ENCODE data around the gene MYH9. TPM values are rescaled to one million over a fixed set of nuclear protein-coding genes. Genes with fewer than 3 reads are reported as not detected.
A peak's percentile ranks its signal among the peaks of the same experiment; 100 is the strongest.

The MYH9 gene
- total and polyA plus RNA-seq, 7 experiments from 2014 or later = 95.5 to 900 (median 661) TPM

GRCh38 chr22:36244522-36245391, 143.0 kb downstream of the MYH9 start:
- H3K4me1 ChIP-seq (ENCODE audit: control insufficient read depth in 2 of 2, insufficient read depth in 2 of 2, low read length in 2 of 2) = peaks cover 3 to 4% of the 10 kb centered on the region in 2 donors
- H3K27ac Mint-ChIP-seq = peak overlapping the region in 1 of 9 donors; percentile 17
- DNase-seq = peak in 1 of 9 donors; percentile 4
- H3K9me3 Mint-ChIP-seq = peaks cover 0 to 20% (median 8%) of the 10 kb centered on the region in 11 donors
- no peaks in the 10 kb centered on the region for H3K27me3 ChIP-seq (ENCODE audit: control insufficient read depth in 2 of 2, insufficient read depth in 2 of 2, low read length in 2 of 2)
- H3K27ac ChIP-seq (ENCODE audit: low read depth, low read length) = no peak overlapping the region
- peaks cover 0 to 10% (median 0%) of the 10 kb centered on the region in 5 donors for H3K27me3 Mint-ChIP-seq
- peaks cover 3 to 11% (median 5%) of the 10 kb centered on the region in 7 donors for H3K4me1 Mint-ChIP-seq
- no peak overlapping the region for H3K4me3 Mint-ChIP-seq
- intact Hi-C loops (cut with micrococcal nuclease) = no loop called here
- no peak overlapping the region for H3K4me3 ChIP-seq (ENCODE audit: low read length)
- POLR2A ChIA-PET = interaction anchor here (0.6 kb wide), 1 partner anchor 104 kb away, joined by 3 read pairs; no protein-coding TSS in a partner anchor
- no peak for ATAC-seq
- H3K9me3 ChIP-seq (ENCODE audit: control insufficient read depth in 2 of 3, low read length in 3 of 3) = no peaks in the 10 kb centered on the region
- H3K36me3 Mint-ChIP-seq = peaks cover 0 to 12% (median 5%) of the 10 kb centered on the region in 5 donors
- CTCF ChIA-PET = interaction anchor here (0.9 kb wide), 1 partner anchor 65 kb away, joined by 3 read pairs; no protein-coding TSS in a partner anchor
- no peaks in the 10 kb centered on the region for H3K36me3 ChIP-seq (ENCODE audit: control insufficient read depth in 2 of 3, insufficient read depth in 3 of 3, low read length in 3 of 3)

DNA sequence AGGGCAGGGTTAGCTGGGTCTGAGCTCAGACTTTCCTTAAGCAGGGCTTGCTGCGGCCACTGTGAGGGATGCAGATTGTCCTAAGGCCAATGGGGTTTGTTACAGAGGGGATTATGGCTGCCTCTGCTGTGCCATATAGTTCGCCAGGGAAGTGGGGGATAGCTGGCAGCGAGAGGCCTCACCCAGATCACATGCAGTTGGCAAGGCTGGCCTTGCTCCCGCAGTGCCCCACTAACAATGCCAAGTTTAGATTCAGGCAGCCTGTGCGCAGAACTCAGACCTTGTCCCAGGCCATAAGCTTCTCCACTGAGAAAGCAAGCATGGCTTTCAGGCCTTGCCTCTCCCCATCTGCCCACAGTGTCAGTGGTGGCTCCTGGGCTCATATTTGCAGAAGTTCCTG, 143.8 kb downstream of the MYH9 start:
- no peak for DNase-seq
- CTCF ChIA-PET = interaction anchor here (0.9 kb wide), 1 partner anchor 64 kb away, joined by 3 read pairs; no protein-coding TSS in a partner anchor
- Mint-ChIP-seq H3K4me1 (peaks cover 11 to 17% (median 12%) of the 10 kb centered on the region in 7 donors), H3K27ac (no peak overlapping the region), H3K36me3 (peaks cover 0 to 18% (median 3%) of the 10 kb centered on the region in 5 donors), H3K4me3 (no peak overlapping the region), H3K9me3 (peaks cover 0 to 20% (median 8%) of the 10 kb centered on the region in 11 donors), H3K27me3 (peaks cover 0 to 10% (median 0%) of the 10 kb centered on the region in 5 donors)
- no peaks in the 10 kb centered on the region for H3K9me3 ChIP-seq (ENCODE audit: control insufficient read depth in 2 of 3, low read length in 3 of 3)
- peaks cover 5 to 7% of the 10 kb centered on the region in 2 donors for H3K4me1 ChIP-seq (ENCODE audit: control insufficient read depth in 2 of 2, insufficient read depth in 2 of 2, low read length in 2 of 2)
- no peak for ATAC-seq
- intact Hi-C loops (cut with micrococcal nuclease) = no loop called here
- no peaks in the 10 kb centered on the region for H3K27me3 ChIP-seq (ENCODE audit: control insufficient read depth in 2 of 2, insufficient read depth in 2 of 2, low read length in 2 of 2)
- H3K36me3 ChIP-seq (ENCODE audit: control insufficient read depth in 2 of 3, insufficient read depth in 3 of 3, low read length in 3 of 3) = no peaks in the 10 kb centered on the region
- POLR2A ChIA-PET = interaction anchor here (0.6 kb wide), 1 partner anchor 1133 kb away, joined by 3 read pairs; no protein-coding TSS in a partner anchor
- H3K4me3 ChIP-seq (ENCODE audit: low read length) = no peak overlapping the region
- no peak overlapping the region for H3K27ac ChIP-seq (ENCODE audit: low read depth, low read length)

DNA sequence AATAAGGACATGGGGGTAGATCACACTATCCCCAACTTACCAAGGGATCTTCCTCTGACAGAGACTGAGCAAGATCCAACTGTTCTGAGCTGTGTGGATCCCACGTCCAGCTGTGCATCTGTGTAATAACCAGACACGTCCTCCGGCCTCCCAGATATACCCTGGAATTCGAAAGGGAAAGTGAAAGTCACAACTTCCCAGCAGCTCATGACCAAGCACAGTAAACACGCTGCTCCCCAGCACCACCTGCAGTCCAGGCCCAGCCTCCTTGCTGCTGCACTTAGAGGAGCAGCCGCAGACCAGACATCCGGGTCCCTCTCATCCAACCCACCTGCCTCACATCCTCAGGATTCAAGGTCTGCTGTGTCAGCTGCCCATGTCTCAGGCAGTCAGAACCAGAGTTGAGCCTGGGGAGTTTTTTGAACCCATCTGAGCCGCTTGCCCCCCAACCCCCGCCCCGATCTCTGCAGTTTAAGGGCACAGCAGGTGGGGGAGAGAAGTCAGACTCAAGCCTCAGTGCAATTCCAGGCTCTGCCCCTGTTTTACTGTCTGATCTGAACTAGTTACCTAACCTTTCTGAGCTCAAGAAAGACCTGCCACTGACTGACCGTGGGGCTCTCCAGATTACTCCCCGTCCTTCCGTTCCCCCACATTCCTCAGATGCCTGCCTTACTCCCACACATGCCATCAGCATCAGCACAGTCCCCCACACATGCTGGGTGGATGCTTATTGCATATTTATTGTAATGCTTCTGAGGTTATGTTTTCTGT, 148.2 kb downstream of the MYH9 start, which contains the start of gene APOL2:
Gene APOL2 (minus strand): TSS at position 127 of the 771 bp plus-strand sequence. CDS start 6,365 bp downstream, outside the sequence.
- Histone ChIP-seq H3K4me1 (ENCODE audit: control insufficient read depth in 2 of 2, insufficient read depth in 2 of 2, low read length in 2 of 2) (peaks cover 23 to 33% of the 10 kb centered on the region in 2 donors), H3K27ac (ENCODE audit: low read depth, low read length) (peak within 1 kb of the TSS; percentile 76), H3K27me3 (ENCODE audit: control insufficient read depth in 2 of 2, insufficient read depth in 2 of 2, low read length in 2 of 2) (no peaks in the 10 kb centered on the region), H3K36me3 (ENCODE audit: control insufficient read depth in 2 of 3, insufficient read depth in 3 of 3, low read length in 3 of 3) (peaks cover 0 to 23% (median 0%) of the 10 kb centered on the region in 3 experiments), H3K9me3 (ENCODE audit: control insufficient read depth in 2 of 3, low read length in 3 of 3) (no peaks in the 10 kb centered on the region), H3K4me3 (ENCODE audit: low read length) (peak within 1 kb of the TSS; percentile 94)
- intact Hi-C loops (cut with micrococcal nuclease) = loop anchor here (1.0 to 5.0 kb wide), 10 partner anchors 14 to 290 kb away; partner anchors contain the start of genes APOL1 (in 2 of the 2), APOL3 (in 1 of the 2), EIF3D (in 1 of the 2) and TXN2 (in 1 of the 2)
- Mint-ChIP-seq H3K9me3 (peaks cover 0 to 16% (median 6%) of the 10 kb centered on the region in 11 donors), H3K4me1 (peaks cover 44 to 55% (median 53%) of the 10 kb centered on the region in 7 donors), H3K4me3 (peak within 1 kb of the TSS; percentile 93 to 99 (median 99)), H3K27me3 (peaks cover 0 to 10% (median 0%) of the 10 kb centered on the region in 5 donors), H3K27ac (peak within 1 kb of the TSS; percentile 94 to 99 (median 98)), H3K36me3 (peaks cover 15 to 60% (median 29%) of the 10 kb centered on the region in 5 donors)
- CTCF ChIA-PET = interaction anchor here (0.6 to 1.8 kb wide), 17 partner anchors 14 to 174 kb away, joined by 3 to 11 read pairs (median 4); partner anchors contain the start of genes APOL1 and APOL3
- POLR2A ChIA-PET = interaction anchor here (0.6 to 4.0 kb wide), 13 partner anchors 9 to 910 kb away, joined by 3 to 24 read pairs (median 3); partner anchors contain the start of genes APOL1, APOL3 and APOL6
- ATAC-seq = peak; percentile 99
- peak; percentile 52 to 88 (median 79) for DNase-seq

- H3K9me3 ChIP-seq (ENCODE audit: control insufficient read depth in 2 of 3, low read length in 3 of 3) = no peaks in the 10 kb centered on the region
- ChIA-PET POLR2A (interaction anchor here (0.7 to 4.0 kb wide), 9 partner anchors 10 to 909 kb away, joined by 3 to 24 read pairs (median 3); partner anchors contain the start of genes APOL1, APOL3 and APOL6), CTCF (interaction anchor here (0.8 to 1.8 kb wide), 16 partner anchors 14 to 173 kb away, joined by 3 to 11 read pairs (median 4); partner anchors contain the start of genes APOL1 and APOL3)
- Mint-ChIP-seq H3K4me1 (peaks cover 45 to 60% (median 58%) of the 10 kb centered on the region in 7 donors), H3K27ac (peak overlapping the region; percentile 94 to 99 (median 98)), H3K9me3 (peaks cover 0 to 16% (median 6%) of the 10 kb centered on the region in 11 donors), H3K27me3 (peaks cover 0 to 10% (median 0%) of the 10 kb centered on the region in 5 donors), H3K36me3 (peaks cover 19 to 64% (median 32%) of the 10 kb centered on the region in 5 donors), H3K4me3 (peak overlapping the region; percentile 93 to 99 (median 99))
- no peaks in the 10 kb centered on the region for H3K27me3 ChIP-seq (ENCODE audit: control insufficient read depth in 2 of 2, insufficient read depth in 2 of 2, low read length in 2 of 2)
- H3K27ac ChIP-seq (ENCODE audit: low read depth, low read length) = peak overlapping the region; percentile 76
- ATAC-seq (no peak), DNase-seq (no peak)
- intact Hi-C loops (cut with micrococcal nuclease) = loop anchor here (1.0 to 5.0 kb wide), 10 partner anchors 14 to 290 kb away; partner anchors contain the start of genes APOL1 (in 2 of the 2), APOL3 (in 1 of the 2), EIF3D (in 1 of the 2) and TXN2 (in 1 of the 2)
- peaks cover 23 to 33% of the 10 kb centered on the region in 2 donors for H3K4me1 ChIP-seq (ENCODE audit: control insufficient read depth in 2 of 2, insufficient read depth in 2 of 2, low read length in 2 of 2)
- H3K36me3 ChIP-seq (ENCODE audit: control insufficient read depth in 2 of 3, insufficient read depth in 3 of 3, low read length in 3 of 3) = peaks cover 0 to 26% (median 0%) of the 10 kb centered on the region in 3 experiments
- H3K4me3 ChIP-seq (ENCODE audit: low read length) = peak overlapping the region; percentile 94
Measured at GRCh38 chr22:36239150-36239400, 148.7 kb downstream of the MYH9 start.

GRCh38 chr22:36238373-36239149, 149.2 kb downstream of the MYH9 start:
- Mint-ChIP-seq H3K4me1 (peaks cover 45 to 63% (median 58%) of the 10 kb centered on the region in 7 donors), H3K27me3 (peaks cover 0 to 9% (median 0%) of the 10 kb centered on the region in 5 donors), H3K4me3 (peak overlapping the region; percentile 93 to 99 (median 99)), H3K27ac (peak overlapping the region; percentile 94 to 99 (median 98)), H3K9me3 (peaks cover 0 to 15% (median 6%) of the 10 kb centered on the region in 11 donors), H3K36me3 (peaks cover 19 to 68% (median 33%) of the 10 kb centered on the region in 5 donors)
- Histone ChIP-seq H3K36me3 (ENCODE audit: control insufficient read depth in 2 of 3, insufficient read depth in 3 of 3, low read length in 3 of 3) (peaks cover 0 to 31% (median 1%) of the 10 kb centered on the region in 3 experiments), H3K4me1 (ENCODE audit: control insufficient read depth in 2 of 2, insufficient read depth in 2 of 2, low read length in 2 of 2) (peaks cover 23 to 33% of the 10 kb centered on the region in 2 donors), H3K27me3 (ENCODE audit: control insufficient read depth in 2 of 2, insufficient read depth in 2 of 2, low read length in 2 of 2) (no peaks in the 10 kb centered on the region), H3K4me3 (ENCODE audit: low read length) (peak overlapping the region; percentile 94), H3K27ac (ENCODE audit: low read depth, low read length) (peak overlapping the region; percentile 76), H3K9me3 (ENCODE audit: control insufficient read depth in 2 of 3, low read length in 3 of 3) (no peaks in the 10 kb centered on the region)
- ChIA-PET POLR2A (interaction anchor here (0.7 to 4.0 kb wide), 11 partner anchors 10 to 908 kb away, joined by 3 to 24 read pairs (median 3); partner anchors contain the start of genes APOL1, APOL3 and APOL6), CTCF (interaction anchor here (0.8 to 1.8 kb wide), 16 partner anchors 15 to 173 kb away, joined by 3 to 11 read pairs (median 4); partner anchors contain the start of genes APOL1 and APOL3)
- intact Hi-C loops (cut with micrococcal nuclease) = loop anchor here (1.0 to 5.0 kb wide), 10 partner anchors 15 to 291 kb away; partner anchors contain the start of genes APOL1 (in 2 of the 2), APOL3 (in 1 of the 2), EIF3D (in 1 of the 2) and TXN2 (in 1 of the 2)
- DNase-seq (peak in 1 of 9 donors; percentile 4), ATAC-seq (no peak)
